Keratinocyte (primary cell): ENCODE data around the gene LAMA4. TPM values are rescaled to one million over a fixed set of nuclear protein-coding genes. Genes with fewer than 3 reads are reported as not detected.

Source experiments
- DNase-seq: peaks from one replicate; pipeline ENCODE4 v3.0.0-alpha.2; 2011; ENCODE audit warnings: low read depth, missing footprints, low spot score
- FAIRE-seq: peaks from 2 replicates; lab custom pipeline; 2011; peaks lifted over from hg19 to GRCh38; lab: Jason Lieb, UNC
- H2AFZ ChIP-seq: 2 replicates; pipeline ENCODE4 v1.6.0; 2012; ENCODE audit warnings: low read length, control low read depth, inconsistent platforms; ENCODE audit not compliant: control insufficient read depth
- H3K27ac ChIP-seq: 2 replicates; pipeline ENCODE4 v1.5.1; 2011; ENCODE audit warnings: low read length; ENCODE audit not compliant: control insufficient read depth, insufficient read depth
- H3K27me3 ChIP-seq: 3 replicates; pipeline ENCODE4 v1.6.0; 2011; ENCODE audit warnings: low read length; ENCODE audit not compliant: control insufficient read depth, insufficient read depth; ENCODE audit errors: extremely low read depth
- H3K36me3 ChIP-seq, 2 experiments: 2 replicates in 1 of 2; 3 replicates in 1 of 2; pipeline ENCODE4 v1.5.1; 2011; ENCODE audit warnings: low read length in 2 of 2, mild to moderate bottlenecking in 1 of 2; ENCODE audit not compliant: control insufficient read depth in 2 of 2, insufficient read depth in 2 of 2; ENCODE audit errors: extremely low read depth in 1 of 2
- H3K4me1 ChIP-seq: 3 replicates; pipeline ENCODE4 v1.5.1; 2011; ENCODE audit warnings: low read length; ENCODE audit not compliant: control insufficient read depth, insufficient read depth; ENCODE audit errors: extremely low read depth
- H3K4me2 ChIP-seq: 3 replicates; pipeline ENCODE4 v1.6.0; 2011; ENCODE audit warnings: low read depth, low read length; ENCODE audit not compliant: control insufficient read depth, insufficient read depth; ENCODE audit errors: extremely low read depth
- H3K4me3 ChIP-seq, 3 experiments: fragments of 200-600 bp in 1 of 3; sonication (generic) in 1 of 3; 2 replicates in 2 of 3; 3 replicates in 1 of 3; pipeline ENCODE4 v1.5.1; 2011 to 2016; ENCODE audit warnings: low read length in 3 of 3, mild to moderate bottlenecking in 3 of 3, control low read depth in 2 of 3, inconsistent platforms in 1 of 3, low read depth in 1 of 3, mixed read lengths in 1 of 3, mixed run types in 1 of 3, moderate library complexity in 1 of 3; ENCODE audit not compliant: control insufficient read depth in 2 of 3, insufficient read depth in 2 of 3; ENCODE audit errors: extremely low read depth in 1 of 3
- H3K79me2 ChIP-seq: 2 replicates; pipeline ENCODE4 v1.6.0; 2012; ENCODE audit warnings: low read length; ENCODE audit not compliant: control insufficient read depth, insufficient read depth
- H3K9ac ChIP-seq: 3 replicates; pipeline ENCODE4 v1.6.0; 2011; ENCODE audit warnings: low read length; ENCODE audit not compliant: control insufficient read depth, insufficient read depth; ENCODE audit errors: extremely low read depth
- H3K9me1 ChIP-seq: 3 replicates; pipeline ENCODE4 v1.6.0; 2011; ENCODE audit warnings: low read length; ENCODE audit not compliant: control insufficient read depth, insufficient read depth; ENCODE audit errors: extremely low read depth
- H3K9me3 ChIP-seq: 2 replicates; pipeline ENCODE4 v1.5.1; 2012; ENCODE audit warnings: low read depth, low read length; ENCODE audit not compliant: control insufficient read depth
- H4K20me1 ChIP-seq: 3 replicates; pipeline ENCODE4 v1.6.0; 2011; ENCODE audit warnings: low read length; ENCODE audit not compliant: control insufficient read depth, insufficient read depth; ENCODE audit errors: extremely low read depth
- EZH2 ChIP-seq: IDR thresholded peaks from one replicate; pipeline ENCODE4 v1.6.1; 2012; ENCODE audit warnings: inconsistent platforms, mild to moderate bottlenecking, low read length, moderate library complexity
- dilution Hi-C: fragments of 300-500 bp; cut with MboI; formaldehyde crosslinking; loops from one replicate; pipeline ENCODE4 v1.7.0; 2020; ENCODE audit warnings: low sequenced_read_pairs; ENCODE audit not compliant: extremely low pct_ligation_motif_present
- polyA plus RNA-seq, 5 experiments: library from polyadenylated mRNA; depleted of rRNA in 3 of 5; stranded (reverse) in 3 of 5; stranded (forward) in 1 of 5; unstranded in 1 of 5; fragments of >200 nt; gene quantifications; 1 replicate in 1 of 5; 2 replicates in 3 of 5; 3 replicates in 1 of 5; pipeline versions ENCODE4 v1.2.1 to v1.2.3, GENCODE V29; 2011 to 2012; ENCODE audit warnings: missing spikeins in 2 of 5, low read depth in 1 of 5, low replicate concordance in 1 of 5
- TF ChIP-seq, protein P1 (sequence below), 3 experiments: IDR thresholded peaks in 1 of 3; conservative IDR thresholded peaks in 1 of 3; optimal IDR thresholded peaks in 1 of 3; 2 replicates in 2 of 3; 3 replicates in 1 of 3; pipeline versions ENCODE3 to v1.5.1; 2011; ENCODE audit warnings: low read length in 3 of 3, mild to moderate bottlenecking in 3 of 3, moderate library complexity in 2 of 3, control low read depth in 1 of 3, inconsistent platforms in 1 of 3; ENCODE audit not compliant: insufficient read depth in 2 of 3; ENCODE audit errors: extremely low read depth in 1 of 3

Gene LAMA4
- polyA plus RNA-seq, 1 donor (not counting 4 experiments of a cell fraction or from before 2014, with no cell fraction given), result 0.12 TPM

- no peak for FAIRE-seq
- Histone ChIP-seq H3K9me3 (no peaks in the 10 kb centered on the region), H3K4me3 (no peak overlapping the region), H3K27me3 (no peaks in the 10 kb centered on the region), H2AFZ (no peak overlapping the region), H3K27ac (no peak overlapping the region), H3K4me2 (no peak overlapping the region), H3K9ac (no peak overlapping the region), H4K20me1 (no peaks in the 10 kb centered on the region), H3K9me1 (no peaks in the 10 kb centered on the region), H3K4me1 (no peaks in the 10 kb centered on the region), H3K79me2 (no peaks in the 10 kb centered on the region), H3K36me3 (no peaks in the 10 kb centered on the region)
- dilution Hi-C loops, result no loop called here
- DNase-seq, result no peak
- TF ChIP-seq EZH2, result no peak
These were observed 60.8 kb downstream of the LAMA4 start for GRCh38 chr6:112193535-112194051.

DNA sequence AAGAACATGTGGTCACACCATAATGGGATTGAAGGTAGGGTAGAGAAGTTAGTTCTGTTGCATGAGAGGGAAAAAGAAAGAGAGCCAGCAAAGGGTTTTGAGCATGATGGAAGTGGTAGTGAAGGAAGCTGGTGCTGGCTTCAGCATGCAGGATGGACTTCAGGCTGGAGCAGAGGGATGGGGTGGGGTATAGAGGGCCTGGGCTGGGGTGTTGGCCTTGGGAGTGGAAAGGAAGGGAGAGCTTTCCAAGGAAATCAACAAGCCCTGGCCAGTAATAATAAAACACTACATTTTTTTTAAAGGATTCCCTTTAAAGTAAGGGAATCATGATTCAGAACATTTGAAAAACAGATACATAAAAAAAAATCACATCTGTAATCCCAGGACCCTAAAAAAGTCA, 61.2 kb downstream of the LAMA4 start:
- Histone ChIP-seq H2AFZ (no peak overlapping the region), H3K79me2 (no peaks in the 10 kb centered on the region), H3K4me3 (no peak overlapping the region), H3K9me1 (no peaks in the 10 kb centered on the region), H3K27ac (no peak overlapping the region), H3K36me3 (no peaks in the 10 kb centered on the region), H3K27me3 (no peaks in the 10 kb centered on the region), H4K20me1 (no peaks in the 10 kb centered on the region), H3K4me1 (no peaks in the 10 kb centered on the region), H3K4me2 (no peak overlapping the region), H3K9me3 (no peaks in the 10 kb centered on the region), H3K9ac (no peak overlapping the region)
- no peak for FAIRE-seq
- dilution Hi-C loops, result no loop called here
- no peak for DNase-seq
- TF ChIP-seq EZH2, result no peak
- TF ChIP-seq, protein P1, sequence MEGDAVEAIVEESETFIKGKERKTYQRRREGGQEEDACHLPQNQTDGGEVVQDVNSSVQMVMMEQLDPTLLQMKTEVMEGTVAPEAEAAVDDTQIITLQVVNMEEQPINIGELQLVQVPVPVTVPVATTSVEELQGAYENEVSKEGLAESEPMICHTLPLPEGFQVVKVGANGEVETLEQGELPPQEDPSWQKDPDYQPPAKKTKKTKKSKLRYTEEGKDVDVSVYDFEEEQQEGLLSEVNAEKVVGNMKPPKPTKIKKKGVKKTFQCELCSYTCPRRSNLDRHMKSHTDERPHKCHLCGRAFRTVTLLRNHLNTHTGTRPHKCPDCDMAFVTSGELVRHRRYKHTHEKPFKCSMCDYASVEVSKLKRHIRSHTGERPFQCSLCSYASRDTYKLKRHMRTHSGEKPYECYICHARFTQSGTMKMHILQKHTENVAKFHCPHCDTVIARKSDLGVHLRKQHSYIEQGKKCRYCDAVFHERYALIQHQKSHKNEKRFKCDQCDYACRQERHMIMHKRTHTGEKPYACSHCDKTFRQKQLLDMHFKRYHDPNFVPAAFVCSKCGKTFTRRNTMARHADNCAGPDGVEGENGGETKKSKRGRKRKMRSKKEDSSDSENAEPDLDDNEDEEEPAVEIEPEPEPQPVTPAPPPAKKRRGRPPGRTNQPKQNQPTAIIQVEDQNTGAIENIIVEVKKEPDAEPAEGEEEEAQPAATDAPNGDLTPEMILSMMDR (optimal IDR thresholded peaks at IDR 0.05 in 1 of 3, IDR thresholded peaks at IDR 0.05 in 1 of 3, conservative IDR thresholded peaks at IDR 0.05 in 1 of 3; ENCODE audit: extremely low read depth in 1 of 3, insufficient read depth in 2 of 3, low read length in 3 of 3), result no peak

GRCh38 chr6:112191509-112192020, 62.8 kb downstream of the LAMA4 start:
- no peaks in the 10 kb centered on the region for H3K9me1 ChIP-seq
- no peaks in the 10 kb centered on the region for H4K20me1 ChIP-seq
- H3K79me2 ChIP-seq, result no peaks in the 10 kb centered on the region
- no peak for TF ChIP-seq EZH2
- TF ChIP-seq, protein P1 (optimal IDR thresholded peaks at IDR 0.05 in 1 of 3, IDR thresholded peaks at IDR 0.05 in 1 of 3, conservative IDR thresholded peaks at IDR 0.05 in 1 of 3; ENCODE audit: extremely low read depth in 1 of 3, insufficient read depth in 2 of 3, low read length in 3 of 3), result no peak
- no peak for DNase-seq
- H3K4me2 ChIP-seq, result no peak overlapping the region
- H3K4me1 ChIP-seq, result no peaks in the 10 kb centered on the region
- H3K27ac ChIP-seq, result no peak overlapping the region
- no peak overlapping the region for H2AFZ ChIP-seq
- H3K9ac ChIP-seq, result no peak overlapping the region
- no peak for FAIRE-seq
- dilution Hi-C loops, result no loop called here
- no peaks in the 10 kb centered on the region for H3K36me3 ChIP-seq
- no peaks in the 10 kb centered on the region for H3K9me3 ChIP-seq
- no peaks in the 10 kb centered on the region for H3K27me3 ChIP-seq
- no peak overlapping the region for H3K4me3 ChIP-seq
